ENCODE data around the gene NFYC.
"Not testable (repeated sequence)": the region's sequence is repeated elsewhere in the genome, so short reads cannot be mapped to it uniquely, and the experiment has no call there.

NFYC gene

DNA sequence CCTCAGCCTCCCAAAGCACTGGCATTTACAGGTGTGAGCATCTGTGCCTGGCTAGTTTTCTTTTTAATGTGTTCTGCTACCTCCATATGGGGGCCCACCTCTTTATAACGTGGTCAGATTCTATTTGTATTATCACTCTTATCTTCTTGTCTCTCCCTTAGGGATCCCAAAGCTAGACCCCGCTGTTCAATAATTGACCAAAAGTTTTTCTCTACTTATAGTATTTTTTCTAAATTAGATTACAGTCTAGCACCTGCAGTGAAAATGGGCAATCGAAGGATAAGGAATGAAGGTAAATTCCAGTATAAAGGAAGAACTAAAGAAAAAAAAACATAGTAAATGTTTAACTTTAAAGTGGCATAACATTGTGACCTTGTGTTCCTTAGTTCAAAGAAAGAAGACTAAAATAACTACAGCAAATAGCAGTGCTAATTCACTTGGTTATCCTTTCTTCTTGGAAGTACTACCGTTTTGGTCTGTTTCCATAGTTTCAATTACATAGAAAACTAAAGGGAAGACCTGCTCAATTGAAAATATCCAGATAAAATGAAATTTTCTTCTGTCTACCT is 24.1 kb downstream of the NFYC start:
- Histone ChIP-seq H3K36me3 (ENCODE audit: control insufficient read depth, insufficient read depth, low read length) (peaks cover 2% of the 10 kb centered on the region), H3K4me3 (ENCODE audit: insufficient read depth, low read depth, low read length) (no peak overlapping the region), H3K9me3 (ENCODE audit: control insufficient read depth, low read length) (no peaks in the 10 kb centered on the region), H3K27me3 (ENCODE audit: control insufficient read depth, insufficient read depth, low read length, poor library complexity, severe bottlenecking) (no peaks in the 10 kb centered on the region), H3K4me1 (ENCODE audit: control insufficient read depth, insufficient read depth, low read length) (no peaks in the 10 kb centered on the region), H3K27ac (ENCODE audit: insufficient read depth, low read depth, low read length, poor library complexity, severe bottlenecking) (no peak overlapping the region)
- 87 to 98% methylated on average over 2 to 3 of the region's 4 CpGs for WGBS, 2 experiments

DNA sequence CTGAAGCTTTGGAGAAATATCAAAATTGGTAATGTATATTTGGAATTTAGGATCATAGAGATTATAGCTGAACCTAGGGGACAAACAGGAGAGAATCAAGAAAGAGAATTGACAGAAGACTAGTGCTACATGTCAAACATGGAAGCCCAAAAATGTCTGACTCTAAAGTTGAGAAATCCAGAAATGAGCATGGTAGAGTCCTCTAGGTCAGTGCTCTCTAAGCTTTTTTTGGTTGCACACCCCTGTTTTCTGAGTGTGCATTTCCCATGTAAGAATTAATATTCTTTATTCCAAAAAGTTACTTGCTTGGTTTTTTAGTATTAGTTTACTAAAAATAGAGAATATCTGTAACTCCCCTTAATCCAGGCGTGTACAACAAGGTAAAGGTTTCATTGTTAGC is 25.6 kb downstream of the NFYC start:
- Histone ChIP-seq H3K9me3 (ENCODE audit: control insufficient read depth, low read length) (no peaks in the 10 kb centered on the region), H3K27ac (ENCODE audit: insufficient read depth, low read depth, low read length, poor library complexity, severe bottlenecking) (no peak overlapping the region), H3K36me3 (ENCODE audit: control insufficient read depth, insufficient read depth, low read length) (peaks cover 2% of the 10 kb centered on the region), H3K27me3 (ENCODE audit: control insufficient read depth, insufficient read depth, low read length, poor library complexity, severe bottlenecking) (no peaks in the 10 kb centered on the region), H3K4me3 (ENCODE audit: insufficient read depth, low read depth, low read length) (no peak overlapping the region), H3K4me1 (ENCODE audit: control insufficient read depth, insufficient read depth, low read length) (no peaks in the 10 kb centered on the region)
- WGBS, 2 experiments, result 71 to 96% methylated on average over 1 of the region's 1 CpG

DNA sequence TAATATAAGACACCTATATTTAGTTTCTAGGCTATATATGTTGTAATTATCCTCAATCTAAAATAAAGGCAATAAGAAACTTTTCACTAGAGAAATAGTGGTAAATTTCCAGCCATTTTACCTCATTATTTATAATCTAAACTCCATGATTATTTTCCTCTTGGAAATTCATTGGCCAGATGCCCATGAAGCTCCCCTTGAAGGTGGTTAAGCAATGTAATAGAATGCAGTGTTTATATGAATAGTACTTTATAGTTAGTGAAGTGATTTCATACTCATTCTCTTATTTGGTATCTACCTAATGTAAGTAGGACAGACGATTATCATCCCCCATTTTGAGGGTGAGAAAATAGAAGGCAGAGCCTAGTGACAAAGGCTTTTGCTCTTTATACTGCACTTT is 26.5 kb downstream of the NFYC start:
- WGBS, 2 experiments, result 95 to 100% methylated on average over 1 of the region's 1 CpG

DNA sequence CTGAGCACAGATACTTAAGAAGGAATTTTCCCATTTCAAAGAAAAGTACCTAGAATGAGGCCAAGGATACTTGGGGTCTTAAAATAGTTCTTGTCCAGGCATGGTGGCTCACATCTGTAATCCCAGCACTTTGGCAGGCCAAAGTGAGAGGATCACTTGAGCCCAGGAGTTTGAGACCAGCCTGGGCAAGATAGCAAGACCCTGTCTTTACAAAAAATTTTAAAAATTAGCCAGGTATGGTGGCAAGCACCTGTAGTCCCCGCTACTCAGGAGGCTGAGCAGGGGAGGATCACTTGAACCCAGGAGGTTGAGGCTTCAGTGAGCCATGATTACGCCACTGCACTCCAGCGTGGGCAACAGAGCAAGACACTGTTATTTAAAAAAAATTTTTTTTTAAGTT is 29.0 kb downstream of the NFYC start:
- H3K27ac ChIP-seq (ENCODE audit: insufficient read depth, low read depth, low read length, poor library complexity, severe bottlenecking), result no peak overlapping the region
- no peaks in the 10 kb centered on the region for H3K9me3 ChIP-seq (ENCODE audit: control insufficient read depth, low read length)
- 94 to 96% methylated on average over 3 of the region's 3 CpGs for WGBS, 2 experiments
- no peak overlapping the region for H3K4me3 ChIP-seq (ENCODE audit: insufficient read depth, low read depth, low read length)
- no peaks in the 10 kb centered on the region for H3K27me3 ChIP-seq (ENCODE audit: control insufficient read depth, insufficient read depth, low read length, poor library complexity, severe bottlenecking)
- no peaks in the 10 kb centered on the region for H3K36me3 ChIP-seq (ENCODE audit: control insufficient read depth, insufficient read depth, low read length)
- H3K4me1 ChIP-seq (ENCODE audit: control insufficient read depth, insufficient read depth, low read length), result no peaks in the 10 kb centered on the region

More for the DNA sequence above, 26.5 kb downstream of the NFYC start:
- H3K9me3 ChIP-seq (ENCODE audit: control insufficient read depth, low read length), result no peaks in the 10 kb centered on the region
- no peaks in the 10 kb centered on the region for H3K27me3 ChIP-seq (ENCODE audit: control insufficient read depth, insufficient read depth, low read length, poor library complexity, severe bottlenecking)
- no peak overlapping the region for H3K27ac ChIP-seq (ENCODE audit: insufficient read depth, low read depth, low read length, poor library complexity, severe bottlenecking)
- peaks cover 2% of the 10 kb centered on the region for H3K36me3 ChIP-seq (ENCODE audit: control insufficient read depth, insufficient read depth, low read length)
- no peaks in the 10 kb centered on the region for H3K4me1 ChIP-seq (ENCODE audit: control insufficient read depth, insufficient read depth, low read length)
- no peak overlapping the region for H3K4me3 ChIP-seq (ENCODE audit: insufficient read depth, low read depth, low read length)

DNA sequence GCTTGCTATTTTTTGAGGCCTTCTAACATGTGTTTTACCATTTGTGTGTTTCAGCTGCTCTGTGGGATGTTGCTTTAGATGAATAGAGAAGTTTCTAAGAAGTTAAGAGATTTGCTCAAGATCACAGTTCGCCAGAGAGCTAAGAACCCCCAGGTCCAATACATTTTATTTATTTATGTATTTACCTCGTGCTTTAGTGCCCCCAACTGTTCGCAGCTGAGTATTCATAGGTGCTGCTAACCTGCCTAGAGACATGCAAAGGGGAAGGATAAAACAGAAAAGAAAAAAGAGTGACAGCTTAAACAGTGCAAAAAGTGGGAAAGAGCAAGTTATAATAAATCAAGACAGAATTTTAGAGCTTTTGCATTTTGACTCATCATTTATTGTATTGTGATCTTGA is 31.1 kb downstream of the NFYC start:
- WGBS, 2 experiments, result 83 to 92% methylated on average over 2 to 3 of the region's 3 CpGs
- Histone ChIP-seq H3K4me3 (ENCODE audit: insufficient read depth, low read depth, low read length) (no peak overlapping the region), H3K9me3 (ENCODE audit: control insufficient read depth, low read length) (no peaks in the 10 kb centered on the region), H3K27ac (ENCODE audit: insufficient read depth, low read depth, low read length, poor library complexity, severe bottlenecking) (no peak overlapping the region), H3K4me1 (ENCODE audit: control insufficient read depth, insufficient read depth, low read length) (no peaks in the 10 kb centered on the region), H3K27me3 (ENCODE audit: control insufficient read depth, insufficient read depth, low read length, poor library complexity, severe bottlenecking) (no peaks in the 10 kb centered on the region), H3K36me3 (ENCODE audit: control insufficient read depth, insufficient read depth, low read length) (no peaks in the 10 kb centered on the region)

DNA sequence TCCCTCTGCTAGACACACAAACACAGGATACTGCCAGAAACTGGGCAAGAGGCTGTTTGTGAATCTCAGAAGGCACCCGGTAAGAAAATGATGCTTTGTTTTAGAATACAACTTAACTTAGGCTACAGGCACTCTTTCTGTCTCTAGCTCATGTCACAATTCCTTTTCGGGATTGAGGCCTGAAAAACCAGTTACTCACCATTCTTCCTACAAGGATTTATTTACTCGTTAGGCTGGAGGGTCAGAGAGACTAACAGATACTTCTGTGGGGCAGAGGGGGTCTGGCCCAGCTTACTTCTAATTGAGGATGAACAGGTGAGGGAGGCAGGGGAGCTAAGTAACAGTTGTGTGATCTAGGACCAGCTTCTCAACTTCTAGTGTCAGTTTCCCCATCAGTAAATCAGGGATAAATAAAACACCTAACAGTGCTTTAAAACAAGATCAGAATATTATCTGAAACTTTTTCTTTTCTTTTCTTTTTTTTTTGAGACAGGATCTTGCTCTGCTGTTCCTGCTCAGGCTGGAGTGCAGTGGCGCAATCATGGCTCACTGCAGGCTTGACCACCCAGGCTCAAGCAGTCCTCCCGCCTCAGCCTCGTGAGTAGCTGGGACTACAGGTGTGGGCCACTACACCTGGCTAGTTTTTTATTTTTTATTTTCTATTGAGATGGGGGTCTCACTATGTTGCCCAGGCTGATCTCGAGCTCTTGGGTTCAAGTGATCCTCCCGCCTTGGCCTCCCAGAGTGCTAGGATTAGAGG is 31.9 kb downstream of the NFYC start:
- H3K36me3 ChIP-seq (ENCODE audit: control insufficient read depth, insufficient read depth, low read length), result no peaks in the 10 kb centered on the region
- no peak overlapping the region for H3K4me3 ChIP-seq (ENCODE audit: insufficient read depth, low read depth, low read length)
- 95 to 97% methylated on average over 8 of the region's 8 CpGs for WGBS, 2 experiments
- H3K27ac ChIP-seq (ENCODE audit: insufficient read depth, low read depth, low read length, poor library complexity, severe bottlenecking), result no peak overlapping the region
- no peaks in the 10 kb centered on the region for H3K4me1 ChIP-seq (ENCODE audit: control insufficient read depth, insufficient read depth, low read length)
- no peaks in the 10 kb centered on the region for H3K27me3 ChIP-seq (ENCODE audit: control insufficient read depth, insufficient read depth, low read length, poor library complexity, severe bottlenecking)
- no peaks in the 10 kb centered on the region for H3K9me3 ChIP-seq (ENCODE audit: control insufficient read depth, low read length)

DNA sequence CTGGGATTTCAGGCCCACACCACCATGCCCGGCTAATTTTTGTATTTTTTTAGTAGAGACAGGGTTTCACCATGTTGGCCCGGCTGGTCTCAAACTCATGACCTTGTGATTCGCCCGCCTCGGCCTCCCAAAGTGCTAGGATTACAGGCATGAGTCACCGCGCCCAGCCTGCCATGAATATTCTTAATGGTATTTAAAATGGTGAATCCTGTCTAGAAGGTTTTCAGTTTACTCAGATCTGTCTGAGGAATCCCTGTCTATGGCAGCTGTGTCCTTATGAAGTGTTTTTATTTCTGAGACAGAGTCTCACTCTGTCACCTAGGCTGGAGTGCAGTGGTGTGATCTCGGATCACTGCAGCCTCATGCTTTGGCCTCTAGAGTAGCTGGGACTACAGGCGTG is 36.2 kb downstream of the NFYC start:
- not testable (repeated sequence) for H3K4me1 ChIP-seq (ENCODE audit: control insufficient read depth, insufficient read depth, low read length); H3K9me3 ChIP-seq (ENCODE audit: control insufficient read depth, low read length); H3K36me3 ChIP-seq (ENCODE audit: control insufficient read depth, insufficient read depth, low read length); H3K27ac ChIP-seq (ENCODE audit: insufficient read depth, low read depth, low read length, poor library complexity, severe bottlenecking); H3K27me3 ChIP-seq (ENCODE audit: control insufficient read depth, insufficient read depth, low read length, poor library complexity, severe bottlenecking); H3K4me3 ChIP-seq (ENCODE audit: insufficient read depth, low read depth, low read length)
- 89 to 94% methylated on average over 9 of the region's 9 CpGs for WGBS, 2 experiments

DNA sequence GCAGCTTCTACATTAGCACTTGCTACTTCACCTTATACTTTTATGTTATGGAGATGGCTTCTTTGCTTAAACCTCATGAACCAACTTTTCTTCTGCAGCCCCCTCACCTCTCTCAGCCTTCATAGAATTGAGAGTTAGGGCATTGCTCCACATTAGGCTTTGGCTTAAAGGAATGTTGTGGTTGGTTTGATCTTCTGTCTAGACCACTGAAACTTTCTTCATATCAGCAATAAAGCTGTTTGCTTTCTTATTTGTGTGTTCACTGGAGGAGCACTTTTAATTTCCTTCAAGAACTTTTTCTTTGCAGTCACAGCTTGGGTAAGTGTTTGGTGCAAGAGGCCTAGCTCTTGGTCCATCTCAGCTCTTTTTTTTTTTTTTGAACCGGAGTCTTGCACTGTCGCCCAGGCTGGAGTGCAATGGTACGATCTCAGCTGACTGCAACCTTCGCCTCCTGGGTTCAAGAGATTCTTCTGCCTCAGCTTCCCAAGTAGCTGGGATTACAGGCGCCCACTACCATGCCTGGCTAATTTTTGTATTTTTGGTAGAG is 37.9 kb downstream of the NFYC start:
- not testable (repeated sequence) for H3K36me3 ChIP-seq (ENCODE audit: control insufficient read depth, insufficient read depth, low read length); H3K4me3 ChIP-seq (ENCODE audit: insufficient read depth, low read depth, low read length); H3K4me1 ChIP-seq (ENCODE audit: control insufficient read depth, insufficient read depth, low read length); H3K27me3 ChIP-seq (ENCODE audit: control insufficient read depth, insufficient read depth, low read length, poor library complexity, severe bottlenecking); H3K9me3 ChIP-seq (ENCODE audit: control insufficient read depth, low read length); H3K27ac ChIP-seq (ENCODE audit: insufficient read depth, low read depth, low read length, poor library complexity, severe bottlenecking)
- 93 to 94% methylated on average over 5 of the region's 5 CpGs for WGBS, 2 experiments

DNA sequence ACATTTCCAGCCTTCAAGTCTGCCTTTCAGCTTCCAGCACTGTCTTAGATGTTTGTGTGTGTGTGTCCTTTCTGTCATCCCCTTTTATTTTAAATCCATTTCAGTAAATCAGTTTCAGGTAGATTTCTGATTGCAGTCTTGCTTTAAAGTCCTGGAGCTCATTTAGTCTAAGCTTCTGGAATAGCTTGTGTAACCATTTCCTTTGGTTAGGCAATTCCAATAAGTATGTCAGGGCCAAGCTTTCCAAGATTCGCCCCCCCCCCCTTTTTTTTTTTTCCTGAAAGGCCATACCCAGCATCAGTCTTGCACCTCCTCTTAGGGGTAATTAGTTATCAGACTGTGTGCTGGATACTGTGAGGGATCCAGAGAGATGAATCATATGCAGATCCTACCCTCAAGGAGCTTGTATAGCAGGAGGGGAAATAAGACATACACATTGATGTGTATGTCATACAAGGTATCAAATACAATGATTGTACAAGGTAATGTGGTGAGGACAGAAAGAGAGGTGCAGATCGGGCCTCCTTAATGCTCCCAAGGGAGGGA is 41.3 kb downstream of the NFYC start:
- Histone ChIP-seq H3K27me3 (ENCODE audit: control insufficient read depth, insufficient read depth, low read length, poor library complexity, severe bottlenecking) (no peaks in the 10 kb centered on the region), H3K4me3 (ENCODE audit: insufficient read depth, low read depth, low read length) (no peak overlapping the region), H3K36me3 (ENCODE audit: control insufficient read depth, insufficient read depth, low read length) (no peaks in the 10 kb centered on the region), H3K9me3 (ENCODE audit: control insufficient read depth, low read length) (no peaks in the 10 kb centered on the region), H3K4me1 (ENCODE audit: control insufficient read depth, insufficient read depth, low read length) (no peaks in the 10 kb centered on the region), H3K27ac (ENCODE audit: insufficient read depth, low read depth, low read length, poor library complexity, severe bottlenecking) (no peak overlapping the region)
- 73 to 92% methylated on average over 1 to 2 of the region's 2 CpGs for WGBS, 2 experiments

DNA sequence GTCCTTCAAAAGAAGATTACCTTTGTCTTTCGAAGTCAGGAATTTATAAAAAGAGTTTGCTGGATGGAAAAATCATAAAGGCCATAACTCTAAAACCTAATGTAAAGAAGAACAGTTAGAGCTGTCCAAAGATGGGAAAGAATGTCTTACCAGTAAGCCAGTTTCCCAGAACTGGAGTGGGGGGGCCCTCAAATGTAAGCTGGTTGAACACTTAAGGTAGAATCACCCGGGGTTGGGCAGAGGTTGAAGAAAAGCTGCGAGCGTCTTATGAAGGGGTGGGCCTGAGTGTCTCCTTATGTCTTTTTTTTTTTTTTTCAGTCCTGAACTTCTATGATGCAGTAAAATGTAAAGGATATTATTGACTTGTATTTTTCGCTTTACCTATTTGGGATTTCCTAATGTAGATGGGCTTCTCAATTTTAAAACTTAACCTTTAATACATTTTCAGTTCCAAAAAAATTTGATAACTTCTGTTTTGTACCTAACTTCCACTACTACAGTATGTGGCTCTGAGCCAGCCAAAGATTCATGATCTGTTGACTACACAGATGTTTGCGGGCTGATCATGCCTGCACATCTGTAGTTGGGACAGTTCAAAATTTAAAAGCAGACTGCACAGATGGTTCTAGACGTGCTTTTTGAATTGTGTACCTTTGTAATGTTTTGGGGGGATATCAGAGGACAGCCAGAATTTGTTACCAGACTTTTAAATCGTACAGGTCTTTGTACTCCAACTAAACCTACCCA is 43.6 kb downstream of the NFYC start:
- Histone ChIP-seq H3K4me1 (ENCODE audit: control insufficient read depth, insufficient read depth, low read length) (no peaks in the 10 kb centered on the region), H3K27ac (ENCODE audit: insufficient read depth, low read depth, low read length, poor library complexity, severe bottlenecking) (no peak overlapping the region), H3K27me3 (ENCODE audit: control insufficient read depth, insufficient read depth, low read length, poor library complexity, severe bottlenecking) (no peaks in the 10 kb centered on the region), H3K36me3 (ENCODE audit: control insufficient read depth, insufficient read depth, low read length) (peaks cover 14% of the 10 kb centered on the region), H3K4me3 (ENCODE audit: insufficient read depth, low read depth, low read length) (no peak overlapping the region), H3K9me3 (ENCODE audit: control insufficient read depth, low read length) (no peaks in the 10 kb centered on the region)
- 93 to 95% methylated on average over 7 to 8 of the region's 8 CpGs for WGBS, 2 experiments

All from ectodermal cell (in vitro differentiated cells).